Activated CD4-positive, alpha-beta T cell treated with anti-CD3 and anti-CD28 coated beads, Interleukin-2, amount 50 U/mL, for 4 hours (primary cell): ENCODE results near the gene LBX2.

Source experiments
- DNase-seq, 2 experiments: peaks; one replicate each; pipeline ENCODE4 v3.0.0-alpha.2; 2020

Gene LBX2

GRCh38 chr2:74450570-74451190, 48.7 kb downstream of the LBX2 start:
- DNase-seq: no peak

- DNase-seq: no peak
Measured at GRCh38 chr2:74448771-74449170, 50.6 kb downstream of the LBX2 start.
